Eye (tissue), 1 donor: ENCODE measurements around the gene CDC7.
"Not testable (repeated sequence)": the region's sequence is repeated elsewhere in the genome, so short reads cannot be mapped to it uniquely, and the experiment has no call there.

ENCODE experiments used
- DNase-seq: peaks from one replicate; pipeline ENCODE4 v3.0.0-alpha.2; 2015

CDC7 gene

DNA sequence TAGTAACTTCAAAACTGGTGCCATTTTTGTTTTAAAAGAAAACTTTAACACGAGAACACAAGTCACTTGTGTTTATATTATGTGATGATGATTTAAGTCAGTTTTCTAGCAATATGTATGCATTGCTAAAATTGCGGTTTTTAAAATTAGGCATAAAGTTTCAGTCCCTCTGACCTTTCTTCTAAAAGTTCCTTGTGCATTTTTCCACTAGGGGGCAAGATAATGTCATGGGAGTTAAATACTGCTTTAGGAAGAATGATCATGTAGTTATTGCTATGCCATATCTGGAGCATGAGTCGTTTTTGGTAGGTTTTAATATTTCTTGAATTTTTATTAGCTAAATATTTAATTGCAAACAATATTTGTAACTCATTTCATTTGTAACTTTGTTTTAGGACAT is 10.7 kb downstream of the CDC7 start:
- peak; percentile 69 for DNase-seq

DNA sequence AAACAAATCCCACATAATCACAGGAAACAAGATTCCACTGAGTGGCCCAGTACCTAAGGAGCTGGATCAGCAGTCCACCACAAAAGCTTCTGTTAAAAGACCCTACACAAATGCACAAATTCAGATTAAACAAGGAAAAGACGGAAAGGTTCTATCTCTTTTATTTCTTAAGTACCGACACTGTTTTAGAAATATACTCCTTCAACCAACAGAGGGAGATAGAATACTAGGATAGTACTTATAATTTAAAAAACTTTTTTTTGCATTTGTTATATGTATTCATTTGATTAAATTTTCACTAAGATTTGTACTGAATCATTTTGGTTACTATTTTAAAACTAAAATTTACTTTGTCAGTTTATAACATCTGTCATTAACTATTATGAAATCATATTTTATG is 12.5 kb downstream of the CDC7 start:
- no peak for DNase-seq

DNA sequence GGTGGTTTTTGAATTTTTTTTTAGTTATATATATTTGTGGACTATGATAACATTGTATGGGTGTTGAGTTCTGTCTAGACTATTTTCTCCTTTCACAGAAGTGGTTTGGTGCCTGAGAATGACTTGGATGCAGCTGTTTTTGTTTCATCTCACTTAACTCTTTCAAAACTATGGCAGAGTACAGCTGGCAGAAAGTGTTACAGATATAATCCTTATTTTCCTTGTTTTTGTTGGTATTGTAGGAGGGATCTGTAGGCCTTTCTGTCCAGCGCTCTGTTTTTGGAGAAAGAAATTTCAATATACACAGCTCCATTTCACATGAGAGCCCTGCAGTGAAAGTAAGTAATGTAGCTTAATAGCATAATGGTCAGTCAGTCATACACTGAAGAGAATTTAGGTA is 13.1 kb downstream of the CDC7 start:
- DNase-seq: no peak

- no peak for DNase-seq
Observed at GRCh38 chr1:91515994-91516393, 15.3 kb downstream of the CDC7 start.

DNA sequence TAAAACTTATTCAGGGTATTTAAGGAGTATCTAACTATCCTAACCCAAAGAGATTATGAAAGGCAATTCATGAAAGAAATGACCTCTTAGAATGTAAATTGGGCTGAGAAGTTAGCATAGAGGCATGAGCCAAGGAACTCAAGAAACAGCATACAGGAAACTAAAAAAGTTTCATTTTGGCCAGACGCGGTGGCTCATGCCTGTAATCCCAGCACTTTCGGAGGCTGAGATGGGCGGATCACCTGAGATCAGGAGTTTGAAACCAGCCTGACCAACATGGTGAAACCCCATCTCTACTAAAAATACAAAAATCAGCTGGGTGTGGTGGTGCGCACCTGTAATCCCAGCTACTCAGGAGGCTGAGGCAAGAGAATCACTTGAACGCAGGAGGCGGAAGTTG is 16.0 kb downstream of the CDC7 start:
- not testable (repeated sequence) for DNase-seq

DNA sequence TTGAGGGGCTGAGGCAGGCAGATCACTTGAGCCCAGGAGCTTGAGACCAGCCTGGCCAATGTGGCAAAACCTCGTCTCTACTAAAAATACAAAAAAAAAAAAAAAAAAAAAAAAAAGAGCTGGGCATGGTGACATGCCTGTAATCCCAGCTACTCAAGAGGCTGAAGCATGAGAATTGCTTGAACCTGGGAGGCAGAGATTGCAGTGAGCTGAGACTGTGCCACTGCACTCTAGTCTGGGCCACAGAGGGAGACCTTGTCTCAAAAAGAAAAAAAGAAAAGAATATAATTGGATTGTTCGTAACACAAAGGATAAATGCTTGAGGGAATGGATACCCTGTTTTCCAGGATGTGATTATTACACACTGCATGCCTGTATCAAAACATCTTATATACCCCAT is 18.5 kb downstream of the CDC7 start:
- not testable (repeated sequence) for DNase-seq

DNA sequence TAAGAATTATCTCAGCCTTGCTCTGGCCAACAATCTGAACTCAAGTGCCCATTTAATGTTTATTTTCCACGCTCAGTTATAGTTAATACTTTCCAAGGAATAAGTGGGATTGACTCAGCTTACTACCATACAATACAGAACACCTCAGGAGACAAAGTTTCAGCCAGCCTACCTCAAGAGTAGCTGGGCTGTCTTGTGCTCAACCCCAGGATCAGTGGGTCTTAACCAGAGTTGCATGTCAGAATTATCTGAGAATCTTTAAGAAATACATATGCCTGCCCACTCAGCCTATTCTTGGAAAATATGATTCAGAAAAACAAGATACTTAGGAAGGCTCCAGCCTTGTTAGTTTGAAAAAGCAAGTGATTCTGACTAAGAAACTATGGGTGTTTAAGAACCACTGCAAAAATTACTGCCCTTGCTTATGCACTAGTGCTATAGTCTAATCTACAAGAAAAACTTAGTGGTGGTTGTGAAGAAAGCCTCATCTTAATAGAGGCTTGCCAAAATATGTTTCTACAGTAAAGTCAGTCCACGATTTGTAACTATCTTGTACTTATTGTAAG is 20.4 kb downstream of the CDC7 start:
- DNase-seq: no peak

DNA sequence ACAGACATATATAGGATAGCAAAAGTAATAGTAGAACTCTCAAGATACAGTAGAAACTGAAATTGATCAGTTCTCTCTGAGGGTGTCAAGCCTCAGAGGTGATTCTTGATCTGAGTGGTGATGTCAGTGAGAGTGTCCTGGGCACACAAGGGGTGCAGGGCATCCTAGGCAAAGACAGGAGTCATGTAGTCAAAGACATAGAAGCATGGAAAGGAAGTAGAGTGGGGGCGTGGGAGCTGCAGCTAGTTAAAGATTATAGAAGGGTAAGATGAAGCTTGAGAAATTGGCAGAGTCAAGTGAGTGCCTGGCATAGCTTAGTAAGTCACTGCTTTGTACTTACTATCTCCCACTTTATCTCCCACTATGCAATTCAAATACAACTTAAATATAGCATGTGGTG is 22.8 kb downstream of the CDC7 start:
- DNase-seq: no peak

GRCh38 chr1:91526496-91526895 is 25.8 kb downstream of the CDC7 start:
- DNase-seq: no peak

- peak; percentile 49 for DNase-seq
Observed at GRCh38 chr1:91527266-91527765, 26.7 kb downstream of the CDC7 start.

GRCh38 chr1:91527781-91528180 is 27.1 kb downstream of the CDC7 start:
- peak; percentile 19 for DNase-seq

GRCh38 chr1:91529856-91530255 is 29.2 kb downstream of the CDC7 start:
- no peak for DNase-seq

DNA sequence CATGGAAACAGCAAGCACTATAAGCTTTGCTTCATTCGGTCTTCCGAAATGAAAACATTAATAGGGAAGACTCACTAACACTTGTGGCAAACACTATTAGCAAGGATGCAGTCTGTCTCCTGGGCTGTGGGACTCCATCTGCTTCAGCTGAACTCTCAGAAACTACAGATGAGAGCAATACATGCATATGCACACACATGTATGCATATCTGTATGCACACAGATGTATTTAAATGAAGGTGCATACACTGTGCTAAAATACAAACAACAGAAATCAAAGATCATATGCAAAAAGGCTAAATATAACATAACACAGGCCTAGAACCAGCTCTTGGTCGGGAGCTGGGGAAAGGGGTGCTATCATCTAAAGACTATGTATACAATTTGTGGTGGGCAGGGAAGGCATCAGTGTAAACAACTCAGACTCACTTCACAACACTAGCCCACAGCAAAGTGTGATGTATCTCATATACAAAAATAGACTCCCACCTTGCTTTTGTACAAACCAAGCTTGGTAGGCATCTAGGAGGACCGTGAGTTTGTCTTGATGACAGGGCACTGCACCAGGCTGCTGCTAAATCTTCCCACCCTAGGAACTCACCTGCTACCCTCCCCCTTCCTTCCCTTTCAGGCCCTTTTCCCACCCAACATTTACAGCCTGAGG is 32.8 kb downstream of the CDC7 start:
- DNase-seq: no peak

- DNase-seq: no peak
Observed at GRCh38 chr1:91535441-91535840, 34.8 kb downstream of the CDC7 start.

DNA sequence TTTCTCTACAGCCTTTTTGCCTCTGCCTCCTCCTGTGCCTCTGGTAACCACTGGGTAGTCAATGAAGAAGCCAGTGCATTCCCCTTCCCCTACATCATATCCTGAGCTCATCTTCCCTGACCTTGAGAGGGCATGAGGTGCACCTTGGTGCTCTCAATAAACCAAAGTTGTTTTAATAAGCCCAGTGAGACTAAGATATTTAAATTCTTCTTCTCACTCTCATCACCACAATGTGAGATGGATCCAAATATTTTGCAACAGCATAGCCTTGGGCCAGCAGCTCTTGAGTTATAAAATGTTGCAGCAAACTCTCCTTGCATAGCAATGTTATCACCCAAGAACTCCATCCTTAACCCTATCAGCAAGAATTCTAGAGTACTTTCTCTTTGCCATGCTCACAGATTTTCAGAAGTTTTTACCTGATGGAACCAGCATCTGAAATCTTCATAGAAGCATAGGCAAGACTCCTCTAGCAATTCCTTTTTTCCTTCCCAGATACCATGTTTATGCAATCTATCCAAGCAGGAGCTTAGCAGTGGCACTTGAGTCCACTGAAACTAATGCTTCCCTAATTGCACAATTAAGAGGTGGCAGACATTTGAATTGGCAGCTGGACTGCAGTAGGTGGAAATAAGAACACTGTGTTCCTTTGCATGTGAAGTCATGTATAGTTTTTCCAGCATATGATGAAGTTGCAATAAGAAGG is 36.8 kb downstream of the CDC7 start:
- DNase-seq: no peak

- DNase-seq: no peak
Observed at GRCh38 chr1:91537987-91538304, 37.3 kb downstream of the CDC7 start.

DNA sequence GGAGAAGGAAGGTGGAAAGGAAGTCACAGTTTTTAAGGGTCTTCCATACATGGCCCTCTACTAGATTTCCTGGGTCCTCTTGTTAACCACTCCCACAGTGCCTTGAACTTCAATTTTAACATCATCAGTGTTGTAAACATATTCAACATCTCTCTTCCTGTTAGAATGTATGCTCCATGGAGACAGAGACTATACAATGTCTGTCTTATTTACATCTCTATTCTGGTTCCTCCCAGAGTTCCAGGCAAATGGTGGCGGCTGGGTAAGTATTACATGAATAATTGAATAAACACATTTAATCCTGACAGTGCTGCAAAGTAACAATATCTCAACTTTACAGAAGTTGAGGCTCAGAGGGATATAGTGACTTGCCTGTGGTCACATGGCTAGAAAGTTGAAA is 40.3 kb downstream of the CDC7 start:
- no peak for DNase-seq

DNA sequence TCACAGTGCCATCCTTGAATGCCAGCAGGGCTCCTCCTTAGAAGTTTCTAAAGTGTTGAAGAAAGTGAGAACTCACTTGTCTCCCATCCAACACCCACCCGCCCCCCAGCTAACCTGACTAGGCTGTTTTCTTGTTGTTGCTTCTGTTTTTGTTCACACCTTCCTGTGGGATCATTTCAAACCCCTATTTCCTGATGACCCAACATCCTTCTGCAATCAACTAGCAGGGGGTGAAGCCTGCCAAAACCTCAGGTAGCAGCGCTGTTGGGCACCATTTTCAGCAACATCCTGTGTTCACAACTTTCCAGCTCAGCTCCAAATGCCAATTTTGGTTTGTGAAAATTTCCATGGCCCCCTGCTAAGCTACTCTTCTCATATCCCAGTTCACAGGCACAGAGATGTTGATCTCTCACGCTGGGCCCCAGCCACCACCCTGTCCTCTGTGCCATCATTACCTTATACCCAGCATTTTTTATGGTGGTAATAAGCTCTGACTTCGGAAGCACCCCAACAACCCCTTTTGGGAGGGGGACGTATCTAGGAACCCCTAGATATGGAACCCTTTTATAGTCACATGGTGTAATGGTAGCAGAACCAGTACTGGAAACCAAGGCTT is 41.4 kb downstream of the CDC7 start:
- DNase-seq: no peak

GRCh38 chr1:91545506-91546300 is 45.1 kb downstream of the CDC7 start:
- DNase-seq: no peak

GRCh38 chr1:91546301-91546581 is 45.6 kb downstream of the CDC7 start:
- no peak for DNase-seq

- DNase-seq: no peak
Observed at GRCh38 chr1:91546876-91547275, 46.2 kb downstream of the CDC7 start.

- no peak for DNase-seq
Observed at GRCh38 chr1:91548376-91549040, 47.9 kb downstream of the CDC7 start.
